GM18505 (cell line): ENCODE measurements around the gene SPATA45.
"Not testable (repeated sequence)": the region's sequence is repeated elsewhere in the genome, so short reads cannot be mapped to it uniquely, and the experiment has no call there.

Experiments
- ATAC-seq: cut with Tn5 transposase; IDR thresholded peaks from one replicate; pipeline ENCODE4 v1.9.1; 2021; ENCODE audit not compliant: unreplicated experiment
- POLR2A ChIP-seq: IDR thresholded peaks from 4 replicates; pipeline ENCODE4 v1.6.1; 2011; ENCODE audit warnings: borderline replicate concordance; ENCODE audit not compliant: insufficient read depth, insufficient read length; ENCODE audit errors: extremely low read depth

SPATA45 gene

DNA sequence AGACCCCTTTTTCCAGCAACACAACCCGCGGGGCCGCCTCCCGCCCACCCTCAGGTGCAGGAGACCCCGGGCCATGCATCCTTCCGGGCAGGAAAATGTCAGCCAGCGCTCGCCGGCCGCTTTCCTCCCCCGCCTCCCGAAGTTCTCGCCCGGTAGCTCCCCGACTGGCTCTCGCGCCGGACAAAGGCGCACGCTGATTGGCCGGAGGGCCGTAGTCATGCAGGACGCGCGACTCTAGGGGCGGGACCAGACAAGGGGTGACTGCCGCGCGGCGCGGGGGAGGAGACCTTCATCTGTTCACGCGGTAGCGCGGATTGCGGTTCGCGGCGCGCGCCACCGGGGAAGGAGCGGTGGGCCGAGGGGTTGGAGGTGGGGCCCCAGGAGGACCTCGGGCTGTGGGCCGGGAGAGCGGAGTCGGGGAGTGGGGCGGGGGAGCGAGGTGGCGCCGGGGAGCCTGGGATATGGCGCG, 10.6 kb upstream of the SPATA45 start, which contains the start of gene FLVCR1:
TSS of gene FLVCR1 (plus strand) at position 284 of the 469 bp plus-strand sequence. CDS start at position 462, 178 bp downstream.
- peak; percentile 87 for TF ChIP-seq POLR2A
- ATAC-seq, result peak; percentile 97

DNA sequence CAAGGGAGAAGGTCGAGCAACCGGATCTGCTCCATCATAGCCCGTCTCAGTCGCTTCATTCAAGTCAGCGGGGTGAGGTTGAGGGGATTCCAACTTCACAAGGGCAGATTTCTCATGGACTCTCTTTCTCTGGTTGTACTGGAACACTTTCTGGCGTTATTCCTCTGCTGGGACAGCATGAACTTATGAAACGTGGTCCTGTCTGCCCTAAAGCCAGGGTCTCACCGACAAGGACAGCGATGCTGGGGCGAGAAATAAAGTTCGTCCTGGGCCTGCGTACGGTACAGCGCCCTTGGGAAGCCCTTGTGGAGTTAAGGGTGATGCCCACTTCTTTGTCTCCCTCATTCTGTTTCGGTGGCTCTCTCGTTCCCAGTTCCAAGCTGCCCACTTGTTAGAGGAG, 9.3 kb upstream of the SPATA45 start:
- no peak for TF ChIP-seq POLR2A
- no peak for ATAC-seq

- ATAC-seq, result no peak
- no peak for TF ChIP-seq POLR2A
Measured at GRCh38 chr1:212853658-212854057, 6.2 kb upstream of the SPATA45 start.

GRCh38 chr1:212852105-212852688, 4.7 kb upstream of the SPATA45 start:
- TF ChIP-seq POLR2A, result no peak

GRCh38 chr1:212844521-212844920, 2.9 kb downstream of the SPATA45 start:
- not testable (repeated sequence) for ATAC-seq

More at GRCh38 chr1:212852105-212852688, 4.7 kb upstream of the SPATA45 start:
- ATAC-seq, result no peak

DNA sequence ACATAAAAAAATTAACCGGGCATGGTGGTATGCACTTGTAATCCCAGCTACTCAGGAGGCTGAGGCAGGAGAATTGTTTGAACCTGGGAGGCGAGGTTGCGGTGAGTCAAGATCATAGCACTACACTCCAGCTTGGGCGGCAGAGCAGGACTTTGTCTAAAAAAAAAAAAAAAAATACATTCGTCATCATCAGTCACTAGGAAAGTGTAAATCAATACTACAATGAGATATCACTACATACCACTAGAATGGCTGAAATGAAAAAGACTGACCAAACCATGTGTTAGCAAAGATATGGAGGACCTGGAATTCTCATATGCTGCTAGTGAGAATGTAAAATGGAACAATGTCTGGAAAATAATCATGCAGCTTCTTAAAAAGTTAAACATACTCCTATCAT, 9.3 kb downstream of the SPATA45 start:
- no peak for TF ChIP-seq POLR2A
- ATAC-seq, result no peak

DNA sequence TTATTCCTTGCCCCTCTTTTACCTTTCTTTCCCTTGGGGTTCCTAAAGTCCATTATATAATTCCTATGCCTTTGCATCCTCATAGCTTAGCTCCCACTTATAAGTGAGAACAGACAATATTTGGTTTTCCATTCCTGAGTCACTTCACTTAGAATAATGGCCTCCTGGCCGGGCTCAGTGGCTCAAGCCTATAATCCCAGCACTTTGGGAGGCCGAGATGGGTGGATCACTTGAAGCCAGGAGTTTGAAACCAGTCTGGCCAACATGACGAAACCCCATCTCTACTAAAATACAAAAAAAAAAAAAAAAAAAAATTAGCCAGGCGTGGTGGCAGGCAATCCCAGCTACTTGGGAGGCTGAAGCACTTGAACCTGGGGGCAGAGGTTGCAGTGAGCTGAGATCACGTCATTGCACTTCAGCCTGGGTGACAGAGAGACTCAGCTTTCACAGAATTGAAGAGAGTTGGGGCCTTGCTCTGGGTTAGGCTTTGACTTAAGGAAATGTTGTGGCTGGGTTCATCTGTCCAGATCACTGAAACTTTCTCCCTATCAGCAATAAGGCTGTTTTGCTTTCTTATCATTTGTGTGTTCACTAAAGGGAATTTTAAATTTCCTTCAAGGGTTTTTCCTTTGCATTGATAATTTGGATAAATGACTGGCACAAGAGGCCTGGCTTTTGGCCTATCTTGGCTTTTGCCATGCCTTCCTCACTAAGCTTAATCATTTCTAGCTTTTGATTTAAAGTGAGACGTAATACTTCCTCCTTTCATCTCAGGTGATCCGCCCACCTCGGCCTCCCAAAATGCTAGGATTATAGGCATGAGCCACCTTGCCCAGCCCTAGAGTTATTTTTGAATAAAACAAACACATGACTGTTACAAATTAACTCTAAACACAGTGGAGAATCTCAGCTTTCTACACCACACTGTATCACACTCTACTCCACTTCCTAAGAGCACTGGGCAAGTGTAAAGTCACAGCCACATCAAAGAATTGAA, 13.9 kb downstream of the SPATA45 start:
- ATAC-seq, result peak; percentile 69

DNA sequence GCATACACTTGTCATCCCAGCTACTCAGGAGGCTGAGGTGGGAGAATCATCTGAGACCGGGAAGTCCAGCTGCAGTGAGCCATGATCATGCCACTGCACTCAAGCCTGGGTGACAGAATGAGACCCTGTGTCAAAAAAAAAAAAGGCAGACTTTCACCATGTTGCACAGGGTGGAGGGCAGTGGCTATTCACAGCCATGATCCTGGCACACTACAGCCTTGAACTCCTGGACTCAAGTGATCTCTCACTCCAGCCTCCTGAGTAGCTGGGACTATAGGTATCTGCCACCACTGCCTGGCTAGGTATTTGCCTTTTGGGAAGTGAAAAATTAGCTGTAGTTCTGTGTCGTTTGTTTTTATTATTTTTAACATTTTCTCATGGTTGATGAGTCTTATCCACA, 19.1 kb downstream of the SPATA45 start:
- no peak for ATAC-seq
- no peak for TF ChIP-seq POLR2A

- no peak for ATAC-seq
- TF ChIP-seq POLR2A, result no peak
Measured at GRCh38 chr1:212827831-212828278, 19.6 kb downstream of the SPATA45 start.

- TF ChIP-seq POLR2A, result no peak
- ATAC-seq, result no peak
Measured at GRCh38 chr1:212827171-212827776, 20.2 kb downstream of the SPATA45 start.

GRCh38 chr1:212825798-212826452, 21.5 kb downstream of the SPATA45 start:
- no peak for TF ChIP-seq POLR2A
- no peak for ATAC-seq

DNA sequence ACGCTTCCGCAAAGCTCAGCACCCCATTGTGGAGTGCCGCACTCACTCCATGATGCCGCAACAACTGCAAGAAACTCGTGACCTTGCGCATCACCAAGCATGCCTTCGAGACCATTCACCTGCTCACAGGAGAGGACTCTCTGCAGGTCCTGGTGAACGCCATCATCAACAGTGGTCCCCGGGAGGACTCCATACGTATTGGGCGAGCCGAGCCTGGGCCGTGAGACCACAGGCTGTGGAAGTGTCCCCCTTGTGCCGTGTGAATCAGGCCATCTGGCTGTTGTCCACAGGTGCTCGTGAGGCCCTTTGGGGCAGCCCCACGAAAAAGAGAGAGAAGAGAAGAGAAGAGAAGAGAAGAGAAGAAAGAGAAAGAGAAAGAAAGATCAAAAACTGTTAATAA, 23.2 kb downstream of the SPATA45 start:
- ATAC-seq, result no peak
- TF ChIP-seq POLR2A, result no peak

DNA sequence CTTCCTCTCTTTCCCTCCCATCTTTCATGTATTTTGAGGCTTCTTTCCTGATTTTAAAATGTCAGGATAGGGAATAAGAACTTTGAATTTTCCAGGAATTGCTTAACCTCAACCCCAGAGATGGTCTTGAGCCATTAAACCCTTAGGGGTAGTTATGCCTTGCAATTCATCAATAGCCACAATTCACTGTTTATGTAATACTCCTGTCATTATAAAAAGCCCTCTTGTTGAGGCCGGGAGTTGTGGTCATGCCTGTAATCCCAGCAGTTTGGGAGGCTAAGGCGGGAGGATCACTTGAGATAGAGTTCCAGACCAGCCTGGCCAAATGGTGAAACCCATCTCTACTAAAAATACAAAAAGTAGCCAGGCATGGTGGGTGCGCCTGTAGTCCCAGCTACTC, 24.5 kb downstream of the SPATA45 start:
- ATAC-seq, result no peak
- TF ChIP-seq POLR2A, result no peak
